Measurements from ENCODE around the gene FOXI1.

FOXI1 gene

DNA sequence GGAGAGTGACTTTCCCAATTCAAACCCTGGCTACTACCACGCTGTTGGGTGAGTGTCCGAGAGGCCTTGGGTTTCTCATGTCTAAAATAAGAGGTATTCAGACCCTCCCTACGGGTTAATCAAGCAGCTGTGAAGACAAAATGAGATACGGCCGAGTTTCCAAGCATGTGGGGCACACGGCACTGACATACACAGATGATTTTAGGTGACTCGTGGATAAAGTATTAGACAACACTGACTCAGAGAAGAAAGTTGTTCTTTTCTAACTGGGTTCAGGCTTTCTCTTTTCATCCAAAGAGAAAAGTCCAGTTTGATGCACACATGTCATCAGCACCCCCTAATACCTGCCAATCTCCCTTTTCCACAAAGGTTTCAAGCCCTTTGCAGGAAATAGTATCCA lies 15.6 kb downstream of the FOXI1 start (continued):
- TF ChIP-seq, protein P1, sequence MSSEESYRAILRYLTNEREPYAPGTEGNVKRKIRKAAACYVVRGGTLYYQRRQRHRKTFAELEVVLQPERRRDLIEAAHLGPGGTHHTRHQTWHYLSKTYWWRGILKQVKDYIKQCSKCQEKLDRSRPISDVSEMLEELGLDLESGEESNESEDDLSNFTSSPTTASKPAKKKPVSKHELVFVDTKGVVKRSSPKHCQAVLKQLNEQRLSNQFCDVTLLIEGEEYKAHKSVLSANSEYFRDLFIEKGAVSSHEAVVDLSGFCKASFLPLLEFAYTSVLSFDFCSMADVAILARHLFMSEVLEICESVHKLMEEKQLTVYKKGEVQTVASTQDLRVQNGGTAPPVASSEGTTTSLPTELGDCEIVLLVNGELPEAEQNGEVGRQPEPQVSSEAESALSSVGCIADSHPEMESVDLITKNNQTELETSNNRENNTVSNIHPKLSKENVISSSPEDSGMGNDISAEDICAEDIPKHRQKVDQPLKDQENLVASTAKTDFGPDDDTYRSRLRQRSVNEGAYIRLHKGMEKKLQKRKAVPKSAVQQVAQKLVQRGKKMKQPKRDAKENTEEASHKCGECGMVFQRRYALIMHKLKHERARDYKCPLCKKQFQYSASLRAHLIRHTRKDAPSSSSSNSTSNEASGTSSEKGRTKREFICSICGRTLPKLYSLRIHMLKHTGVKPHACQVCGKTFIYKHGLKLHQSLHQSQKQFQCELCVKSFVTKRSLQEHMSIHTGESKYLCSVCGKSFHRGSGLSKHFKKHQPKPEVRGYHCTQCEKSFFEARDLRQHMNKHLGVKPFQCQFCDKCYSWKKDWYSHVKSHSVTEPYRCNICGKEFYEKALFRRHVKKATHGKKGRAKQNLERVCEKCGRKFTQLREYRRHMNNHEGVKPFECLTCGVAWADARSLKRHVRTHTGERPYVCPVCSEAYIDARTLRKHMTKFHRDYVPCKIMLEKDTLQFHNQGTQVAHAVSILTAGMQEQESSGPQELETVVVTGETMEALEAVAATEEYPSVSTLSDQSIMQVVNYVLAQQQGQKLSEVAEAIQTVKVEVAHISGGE (tag by site-specific recombination; conservative IDR thresholded peaks at IDR 0.05; ENCODE audit: low read depth): no peak
- TF ChIP-seq ZNF221 (tag by site-specific recombination; IDR thresholded peaks at IDR 0.05; ENCODE audit: borderline replicate concordance) (no peak), ZNF830 (tag by site-specific recombination; IDR thresholded peaks at IDR 0.05; ENCODE audit: low read depth) (no peak), ZNF311 (tag by site-specific recombination; IDR thresholded peaks at IDR 0.05; ENCODE audit: borderline replicate concordance) (no peak)

DNA sequence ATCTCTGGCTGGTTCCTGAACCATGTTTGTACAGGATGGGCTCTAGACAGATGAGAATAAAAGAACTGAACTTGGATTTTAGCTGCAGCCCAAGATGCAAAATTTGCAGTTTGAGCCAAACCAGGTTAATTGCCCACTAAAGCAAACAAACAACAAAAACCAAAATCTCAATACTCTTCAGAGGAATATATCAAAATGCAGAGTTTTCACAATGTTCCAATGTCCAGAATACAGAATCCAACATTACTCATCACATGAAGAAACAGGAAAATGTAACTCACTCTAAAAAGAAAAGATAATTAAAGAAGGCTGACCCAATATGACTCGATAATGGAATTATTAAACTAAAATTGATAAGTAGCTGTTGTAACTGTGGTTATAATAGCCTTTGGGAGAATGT lies 20.4 kb downstream of the FOXI1 start:
- CTCF ChIA-PET: interaction anchor here (1.5 kb wide), 1 partner anchor 25 kb away, joined by 4 read pairs; no protein-coding TSS in a partner anchor
- H3K36me3 ChIP-seq (ENCODE audit: control insufficient read depth in 2 of 2, insufficient read depth in 1 of 2, low read length in 2 of 2): no peaks in the 10 kb centered on the region
- H3K9me3 ChIP-seq (ENCODE audit: control insufficient read depth, insufficient read depth, low read depth, low read length): no peaks in the 10 kb centered on the region; the same call in 1 of the 2 replicates
- POLR2A ChIA-PET: no interaction called here
- TF ChIP-seq SETDB1 (IDR thresholded peaks at IDR 0.05; ENCODE audit: insufficient read length, low read length): peak; percentile 91
- TF ChIP-seq, protein P2, sequence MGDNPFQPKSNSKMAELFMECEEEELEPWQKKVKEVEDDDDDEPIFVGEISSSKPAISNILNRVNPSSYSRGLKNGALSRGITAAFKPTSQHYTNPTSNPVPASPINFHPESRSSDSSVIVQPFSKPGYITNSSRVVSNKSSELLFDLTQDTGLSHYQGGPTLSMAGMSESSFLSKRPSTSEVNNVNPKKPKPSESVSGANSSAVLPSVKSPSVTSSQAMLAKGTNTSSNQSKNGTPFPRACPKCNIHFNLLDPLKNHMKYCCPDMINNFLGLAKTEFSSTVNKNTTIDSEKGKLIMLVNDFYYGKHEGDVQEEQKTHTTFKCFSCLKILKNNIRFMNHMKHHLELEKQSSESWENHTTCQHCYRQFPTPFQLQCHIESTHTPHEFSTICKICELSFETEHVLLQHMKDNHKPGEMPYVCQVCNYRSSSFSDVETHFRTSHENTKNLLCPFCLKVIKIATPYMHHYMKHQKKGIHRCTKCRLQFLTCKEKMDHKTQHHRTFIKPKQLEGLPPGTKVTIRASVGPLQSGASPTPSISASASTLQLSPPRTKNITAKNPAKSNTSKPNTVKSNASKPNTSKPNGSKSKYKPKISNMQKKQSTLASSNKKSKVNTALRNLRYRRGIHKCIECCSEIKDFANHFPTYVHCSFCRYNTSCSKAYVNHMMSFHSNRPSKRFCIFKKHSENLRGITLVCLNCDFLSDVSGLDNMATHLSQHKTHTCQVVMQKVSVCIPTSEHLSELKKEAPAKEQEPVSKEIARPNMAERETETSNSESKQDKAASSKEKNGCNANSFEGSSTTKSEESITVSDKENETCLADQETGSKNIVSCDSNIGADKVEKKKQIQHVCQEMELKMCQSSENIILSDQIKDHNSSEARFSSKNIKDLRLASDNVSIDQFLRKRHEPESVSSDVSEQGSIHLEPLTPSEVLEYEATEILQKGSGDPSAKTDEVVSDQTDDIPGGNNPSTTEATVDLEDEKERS (tag by site-specific recombination; IDR thresholded peaks at IDR 0.05): no peak
- H3K4me3 ChIP-seq (ENCODE audit: low read depth, low read length): no peak overlapping the region
- H3K27ac ChIP-seq (ENCODE audit: extremely low read depth, low read depth, low read length): no peak overlapping the region
- H3K4me1 ChIP-seq (ENCODE audit: control insufficient read depth, insufficient read depth, low read length): no peaks in the 10 kb centered on the region

DNA sequence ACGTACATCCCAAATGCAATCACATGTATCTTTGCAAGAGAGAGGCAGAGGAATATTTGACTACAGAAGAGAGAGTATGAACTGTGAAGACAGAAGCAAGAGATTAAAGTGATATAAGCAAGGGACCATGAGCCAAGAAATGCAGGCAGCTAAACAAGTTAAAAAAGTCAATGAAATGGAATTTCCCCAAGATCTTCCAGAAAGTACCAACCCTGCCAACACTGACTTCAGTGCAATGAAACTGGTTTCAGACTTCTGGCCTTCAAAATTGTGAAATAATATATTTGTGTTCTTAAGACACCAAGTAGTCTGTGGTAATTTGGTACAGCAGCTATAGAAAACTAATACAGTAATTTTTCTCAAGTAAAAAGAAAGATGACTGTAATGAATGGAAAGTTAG lies 20.9 kb downstream of the FOXI1 start:
- ChIA-PET CTCF (interaction anchor here (1.5 kb wide), 1 partner anchor 25 kb away, joined by 4 read pairs; no protein-coding TSS in a partner anchor), POLR2A (no interaction called here)
- Histone ChIP-seq H3K9me3 (ENCODE audit: control insufficient read depth, insufficient read depth, low read depth, low read length) (no peaks in the 10 kb centered on the region; the same call in 1 of the 2 replicates), H3K27ac (ENCODE audit: extremely low read depth, low read depth, low read length) (no peak overlapping the region), H3K4me1 (ENCODE audit: control insufficient read depth, insufficient read depth, low read length) (no peaks in the 10 kb centered on the region), H3K4me3 (ENCODE audit: low read depth, low read length) (no peak overlapping the region), H3K36me3 (ENCODE audit: control insufficient read depth in 2 of 2, insufficient read depth in 1 of 2, low read length in 2 of 2) (no peaks in the 10 kb centered on the region)
- TF ChIP-seq, protein P3, sequence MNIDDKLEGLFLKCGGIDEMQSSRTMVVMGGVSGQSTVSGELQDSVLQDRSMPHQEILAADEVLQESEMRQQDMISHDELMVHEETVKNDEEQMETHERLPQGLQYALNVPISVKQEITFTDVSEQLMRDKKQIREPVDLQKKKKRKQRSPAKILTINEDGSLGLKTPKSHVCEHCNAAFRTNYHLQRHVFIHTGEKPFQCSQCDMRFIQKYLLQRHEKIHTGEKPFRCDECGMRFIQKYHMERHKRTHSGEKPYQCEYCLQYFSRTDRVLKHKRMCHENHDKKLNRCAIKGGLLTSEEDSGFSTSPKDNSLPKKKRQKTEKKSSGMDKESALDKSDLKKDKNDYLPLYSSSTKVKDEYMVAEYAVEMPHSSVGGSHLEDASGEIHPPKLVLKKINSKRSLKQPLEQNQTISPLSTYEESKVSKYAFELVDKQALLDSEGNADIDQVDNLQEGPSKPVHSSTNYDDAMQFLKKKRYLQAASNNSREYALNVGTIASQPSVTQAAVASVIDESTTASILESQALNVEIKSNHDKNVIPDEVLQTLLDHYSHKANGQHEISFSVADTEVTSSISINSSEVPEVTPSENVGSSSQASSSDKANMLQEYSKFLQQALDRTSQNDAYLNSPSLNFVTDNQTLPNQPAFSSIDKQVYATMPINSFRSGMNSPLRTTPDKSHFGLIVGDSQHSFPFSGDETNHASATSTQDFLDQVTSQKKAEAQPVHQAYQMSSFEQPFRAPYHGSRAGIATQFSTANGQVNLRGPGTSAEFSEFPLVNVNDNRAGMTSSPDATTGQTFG (tag by site-specific recombination; IDR thresholded peaks at IDR 0.05; ENCODE audit: borderline replicate concordance): no peak
- TF ChIP-seq ZNF558 (tag by site-specific recombination; IDR thresholded peaks at IDR 0.05) (no peak), WT1 (tag by site-specific recombination; IDR thresholded peaks at IDR 0.05) (no peak), ZNF335 (tag by site-specific recombination; conservative IDR thresholded peaks at IDR 0.05) (no peak), ZNF354C (tag by site-specific recombination; IDR thresholded peaks at IDR 0.05; ENCODE audit: borderline replicate concordance, low read depth) (no peak)

Measured in HEK293 (cell line).